Femur (tissue), 1 donor: ENCODE results near the gene CRACDL.

Experiments used
- DNase-seq: peaks from one replicate; pipeline ENCODE4 v3.0.0-alpha.2; 2017

CRACDL gene

GRCh38 chr2:98822301-98823164, 113.5 kb downstream of the CRACDL start:
- DNase-seq: peak; percentile 59

GRCh38 chr2:98821629-98822135, 114.3 kb downstream of the CRACDL start:
- no peak for DNase-seq

- DNase-seq: no peak
Observed at GRCh38 chr2:98819231-98819766, 116.7 kb downstream of the CRACDL start.

GRCh38 chr2:98818164-98818563, 117.9 kb downstream of the CRACDL start:
- no peak for DNase-seq

- DNase-seq: no peak
Observed at GRCh38 chr2:98816281-98816680, 119.7 kb downstream of the CRACDL start.

- DNase-seq: no peak
Observed at GRCh38 chr2:98815795-98816194, 120.2 kb downstream of the CRACDL start.

- no peak for DNase-seq
Observed at GRCh38 chr2:98811766-98812165, 124.3 kb downstream of the CRACDL start.

- DNase-seq: no peak
Observed at GRCh38 chr2:98810588-98810928, 125.5 kb downstream of the CRACDL start.

- no peak for DNase-seq
Observed at GRCh38 chr2:98809878-98810587, 126.0 kb downstream of the CRACDL start.

GRCh38 chr2:98809116-98809515, 126.9 kb downstream of the CRACDL start:
- no peak for DNase-seq

- no peak for DNase-seq
Observed at GRCh38 chr2:98808546-98808945, 127.5 kb downstream of the CRACDL start.

- no peak for DNase-seq
Observed at GRCh38 chr2:98807929-98808328, 128.1 kb downstream of the CRACDL start.

- DNase-seq: no peak
Observed at GRCh38 chr2:98807221-98807620, 128.8 kb downstream of the CRACDL start.

GRCh38 chr2:98806236-98806697, 129.8 kb downstream of the CRACDL start:
- DNase-seq: peak; percentile 88

GRCh38 chr2:98805412-98806171, 130.4 kb downstream of the CRACDL start:
- peak; percentile 57 for DNase-seq

- no peak for DNase-seq
Observed at GRCh38 chr2:98804736-98805135, 131.3 kb downstream of the CRACDL start.

GRCh38 chr2:98804265-98804650, 131.8 kb downstream of the CRACDL start:
- DNase-seq: no peak

- DNase-seq: no peak
Observed at GRCh38 chr2:98803405-98804264, 132.4 kb downstream of the CRACDL start.

GRCh38 chr2:98802344-98802743, 133.7 kb downstream of the CRACDL start:
- DNase-seq: no peak

- DNase-seq: no peak
Observed at GRCh38 chr2:98801921-98802321, 134.1 kb downstream of the CRACDL start.

GRCh38 chr2:98801286-98801685, 134.7 kb downstream of the CRACDL start:
- no peak for DNase-seq
